H1 (cell line): ENCODE results near the gene CEBPG.

Experiments
- EZH2 ChIP-seq: fragments of 200-600 bp; sonication (generic); IDR thresholded peaks from 2 replicates; pipeline ENCODE4 v1.7.1; 2012; ENCODE audit warnings: low read depth, mild to moderate bottlenecking, moderate library complexity, low read length, inconsistent platforms; ENCODE audit not compliant: severe bottlenecking
- JUND ChIP-seq: IDR thresholded peaks from 2 replicates; pipeline ENCODE4 v1.6.1; 2011; ENCODE audit warnings: mild to moderate bottlenecking, improper control_type of control experiment, low read length
- POLR2AphosphoS5 ChIP-seq: IDR thresholded peaks from 2 replicates; pipeline ENCODE4 v1.6.1; 2011; ENCODE audit warnings: low read depth, low read length

DNA sequence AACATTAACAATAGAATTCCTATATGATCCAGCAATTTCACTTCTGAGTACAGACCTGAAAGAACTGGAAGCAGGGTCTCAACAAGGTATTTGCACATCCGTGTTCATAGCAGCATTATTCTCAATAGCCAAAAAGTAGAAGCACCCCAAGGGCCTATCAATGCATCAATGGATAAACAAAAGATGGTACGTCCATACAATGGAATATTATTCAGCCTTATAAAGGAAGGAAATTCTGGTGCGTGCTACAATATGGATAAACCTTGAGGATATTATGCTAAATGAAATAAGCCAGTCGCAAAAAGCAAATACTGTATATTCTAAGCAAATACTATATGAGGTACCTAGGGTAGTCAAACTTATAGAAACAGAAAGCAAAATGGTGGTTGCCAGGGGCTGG is 40.4 kb upstream of the CEBPG start:
- no peak for TF ChIP-seq EZH2
- TF ChIP-seq JUND = no peak
- no peak for TF ChIP-seq POLR2AphosphoS5
